IMR-90 (cell line): ENCODE data around the gene NEMP1. TPM values are rescaled to one million over a fixed set of nuclear protein-coding genes. Genes with fewer than 3 reads are reported as not detected.

Source experiments
- ATAC-seq: fragments of 200-7000 bp; cut with Tn5 transposase; 2 replicates; pipeline ENCODE4 v1.9.1; 2020; ENCODE audit warnings: low read depth, mild to moderate bottlenecking, moderate library complexity
- BruUV-seq: library from RNA; stranded (reverse); fragments of 400-500 nt; replicated peaks from 2 replicates; lab custom pipeline; 2021; lab: Mats Ljungman, UMichigan
- CTCF ChIA-PET: fragments of 300-600 bp; formaldehyde crosslinking; extraction: SDS; loops from one replicate; lab custom pipeline; 2021; ENCODE audit warnings: antibody characterized with exemption; lab: Yijun Ruan, JAX
- POLR2A ChIA-PET: fragments of 300-600 bp; sonication (Branson Sonifier 250); formaldehyde crosslinking; loops from one replicate; lab custom pipeline; 2022; ENCODE audit warnings: antibody characterized with exemption; ENCODE audit not compliant: unreplicated experiment; lab: Charles Lee
- DNase-seq: peaks from one replicate; pipeline ENCODE4 v3.0.0; 2013
- H2AFZ ChIP-seq: replicated peaks from 2 replicates; pipeline ENCODE3; 2013; ENCODE audit warnings: low read length, mild to moderate bottlenecking; ENCODE audit not compliant: poor library complexity
- H2AK5ac ChIP-seq: 2 replicates; pipeline ENCODE4 v1.6.1; 2013; ENCODE audit warnings: low read depth, low read length, inconsistent platforms
- H2AK9ac ChIP-seq: replicated peaks from 2 replicates; pipeline ENCODE3; 2013; ENCODE audit warnings: mild to moderate bottlenecking, low read depth, low read length, moderate library complexity; ENCODE audit not compliant: poor library complexity
- H2BK120ac ChIP-seq: 2 replicates; pipeline ENCODE4 v1.6.1; 2013; ENCODE audit warnings: low read depth, low read length, inconsistent platforms
- H2BK15ac ChIP-seq: 3 replicates; pipeline ENCODE4 v1.6.1; 2013; ENCODE audit warnings: low read depth, low read length, inconsistent platforms
- H2BK20ac ChIP-seq: 2 replicates; pipeline ENCODE4 v1.6.1; 2013; ENCODE audit warnings: low read depth, mild to moderate bottlenecking, inconsistent platforms, low read length, moderate library complexity
- H2BK5ac ChIP-seq: 2 replicates; pipeline ENCODE4 v1.6.1; 2013; ENCODE audit warnings: mild to moderate bottlenecking, low read depth, low read length, inconsistent platforms; ENCODE audit not compliant: poor library complexity, severe bottlenecking
- H3K14ac ChIP-seq: replicated peaks from 2 replicates; pipeline ENCODE4 v1.6.1; 2013; ENCODE audit warnings: low read depth, low read length, inconsistent platforms
- H3K18ac ChIP-seq: 2 replicates; pipeline ENCODE4 v1.6.1; 2013; ENCODE audit warnings: low read depth, low read length, control low read depth
- H3K23ac ChIP-seq: 2 replicates; pipeline ENCODE4 v1.6.1; 2013; ENCODE audit warnings: low read depth, low read length, inconsistent platforms
- H3K27ac ChIP-seq: 2 replicates; pipeline ENCODE4 v1.5.1; 2013; ENCODE audit warnings: mild to moderate bottlenecking, control low read depth, low read length; ENCODE audit not compliant: insufficient read depth
- H3K27me3 ChIP-seq: 2 replicates; pipeline ENCODE4 v1.6.1; 2013; ENCODE audit warnings: low read length; ENCODE audit not compliant: control insufficient read depth, insufficient read depth
- H3K36me3 ChIP-seq: 2 replicates; pipeline ENCODE4 v1.6.1; 2013; ENCODE audit warnings: low read length, mixed read lengths; ENCODE audit not compliant: control insufficient read depth, insufficient read depth
- H3K4ac ChIP-seq: 2 replicates; pipeline ENCODE4 v1.6.1; 2013; ENCODE audit warnings: low read depth, low read length, inconsistent platforms
- H3K4me1 ChIP-seq: 2 replicates; pipeline ENCODE4 v1.6.1; 2013; ENCODE audit warnings: low read length, mixed read lengths; ENCODE audit not compliant: control insufficient read depth, insufficient read depth
- H3K4me2 ChIP-seq: 2 replicates; pipeline ENCODE4 v1.6.1; 2013; ENCODE audit warnings: low read depth, mild to moderate bottlenecking, control low read depth, low read length, moderate library complexity
- H3K4me3 ChIP-seq: 2 replicates; pipeline ENCODE4 v1.5.1; 2013; ENCODE audit warnings: low read depth, mild to moderate bottlenecking, control low read depth, low read length, moderate library complexity; ENCODE audit not compliant: insufficient read depth
- H3K56ac ChIP-seq: 2 replicates; pipeline ENCODE4 v1.6.1; 2013; ENCODE audit warnings: low read length, inconsistent platforms; ENCODE audit not compliant: insufficient read depth; ENCODE audit errors: extremely low read depth
- H3K79me1 ChIP-seq, 2 experiments: 2 replicates each; pipeline ENCODE4 v1.6.1; 2013; ENCODE audit warnings: low read length in 2 of 2, inconsistent platforms in 1 of 2, low read depth in 1 of 2
- H3K9ac ChIP-seq: 2 replicates; pipeline ENCODE4 v1.6.1; 2013; ENCODE audit warnings: low read depth, low read length, control low read depth
- H3K9me1 ChIP-seq: 2 replicates; pipeline ENCODE4 v1.6.1; 2013; ENCODE audit warnings: low read length, inconsistent platforms; ENCODE audit not compliant: insufficient read depth
- H3K9me3 ChIP-seq: 2 replicates; pipeline ENCODE4 v1.6.1; 2013; ENCODE audit warnings: low read length; ENCODE audit not compliant: control insufficient read depth, insufficient read depth
- H4K20me1 ChIP-seq: 2 replicates; pipeline ENCODE4 v1.6.1; 2013; ENCODE audit warnings: low read length, inconsistent platforms; ENCODE audit not compliant: insufficient read depth
- H4K5ac ChIP-seq: 2 replicates; pipeline ENCODE4 v1.6.1; 2013; ENCODE audit warnings: mild to moderate bottlenecking, low read depth, low read length, control low read depth
- H4K8ac ChIP-seq, 2 experiments: 2 replicates each; pipeline ENCODE4 v1.6.1; 2013; ENCODE audit warnings: low read depth in 2 of 2, low read length in 2 of 2, control low read depth in 1 of 2, inconsistent platforms in 1 of 2
- H4K91ac ChIP-seq: 2 replicates; pipeline ENCODE4 v1.6.1; 2013; ENCODE audit warnings: low read depth, low read length, inconsistent platforms; ENCODE audit not compliant: insufficient read depth
- BHLHE40 ChIP-seq: fragments of 150-350 bp; IDR thresholded peaks from 2 replicates; pipeline ENCODE4 v1.6.1; 2016; ENCODE audit warnings: mild to moderate bottlenecking, low read depth, low read length
- CEBPB ChIP-seq: IDR thresholded peaks from 2 replicates; pipeline ENCODE4 v1.6.1; 2012; ENCODE audit warnings: low read depth, low read length, improper control_type of control experiment
- CHD1 ChIP-seq: IDR thresholded peaks from 2 replicates; pipeline ENCODE4 v1.6.1; 2012; ENCODE audit warnings: low read depth, low read length, improper control_type of control experiment
- CTCF ChIP-seq: conservative IDR thresholded peaks from 2 replicates; pipeline ENCODE4 v1.5.1; 2012; ENCODE audit warnings: mild to moderate bottlenecking, low read depth, low read length, improper control_type of control experiment
- ELK1 ChIP-seq: fragments of 150-350 bp; IDR thresholded peaks from 2 replicates; pipeline ENCODE4 v1.6.1; 2016; ENCODE audit warnings: low read depth, mild to moderate bottlenecking, low read length, moderate library complexity, borderline replicate concordance
- FOS ChIP-seq: fragments of 150-350 bp; IDR thresholded peaks from 2 replicates; pipeline ENCODE4 v1.6.1; 2016; ENCODE audit warnings: low read depth, low read length
- MAFK ChIP-seq: IDR thresholded peaks from 2 replicates; pipeline ENCODE4 v1.6.1; 2012; ENCODE audit warnings: low read depth, low read length, improper control_type of control experiment
- MAZ ChIP-seq: IDR thresholded peaks from 2 replicates; pipeline ENCODE4 v1.6.1; 2012; ENCODE audit warnings: low read depth, mild to moderate bottlenecking, low read length, improper control_type of control experiment, moderate library complexity, borderline replicate concordance
- MXI1 ChIP-seq: IDR thresholded peaks from 2 replicates; pipeline ENCODE4 v1.6.1; 2012; ENCODE audit warnings: low read depth, mild to moderate bottlenecking, low read length, moderate library complexity, borderline replicate concordance
- NFE2L2 ChIP-seq: fragments of 150-350 bp; IDR thresholded peaks from 2 replicates; pipeline ENCODE4 v1.6.1; 2016; ENCODE audit warnings: low read depth, mild to moderate bottlenecking, low read length
- POLR2A ChIP-seq: IDR thresholded peaks from 2 replicates; pipeline ENCODE4 v1.6.1; 2012; ENCODE audit warnings: mild to moderate bottlenecking, low read depth, low read length
- RAD21 ChIP-seq: IDR thresholded peaks from 2 replicates; pipeline ENCODE4 v1.6.1; 2012; ENCODE audit warnings: low read length, improper control_type of control experiment
- RCOR1 ChIP-seq: IDR thresholded peaks from 2 replicates; pipeline ENCODE4 v1.6.1; 2012; ENCODE audit warnings: mild to moderate bottlenecking, low read length, improper control_type of control experiment; ENCODE audit not compliant: insufficient replicate concordance
- RFX5 ChIP-seq: IDR thresholded peaks from 2 replicates; pipeline ENCODE4 v1.8.0; 2012; ENCODE audit warnings: low read depth, mild to moderate bottlenecking, low read length, moderate library complexity
- SMC3 ChIP-seq: fragments of 150-350 bp; IDR thresholded peaks from 2 replicates; pipeline ENCODE4 v1.6.1; 2016; ENCODE audit warnings: low read depth, mild to moderate bottlenecking, antibody characterized with exemption, low read length, moderate library complexity
- WGBS, 2 experiments: methylation state at CpG; one replicate each; pipeline versions ENCODE4 v1.1.5 to v1.1.7; 2013; ENCODE audit warnings: missing lambda C conversion rate in 2 of 2; ENCODE audit not compliant: insufficient read length in 1 of 2; ENCODE audit errors: extremely low coverage in 2 of 2; 5-methylcytosine and 5-hydroxymethylcytosine counted together
- dilution Hi-C: fragments of 300-500 bp; cut with HindIII; formaldehyde crosslinking; loops from one replicate; pipeline ENCODE4 v1.14.3; 2018; ENCODE audit warnings: low sequenced_read_pairs; ENCODE audit not compliant: unreplicated experiment
- in situ Hi-C: fragments of 300-500 bp; cut with MboI; formaldehyde crosslinking; loops from 3 replicates; pipeline ENCODE4 v1.14.3; 2019; ENCODE audit warnings: low sequenced_read_pairs, inconsistent platforms, mixed read lengths
- intact Hi-C: fragments of 100-400 bp; cut with micrococcal nuclease; formaldehyde crosslinking; loops from 2 replicates; pipeline ENCODE4 v1.10.0; 2022
- polyA plus RNA-seq, 3 experiments: library from polyadenylated mRNA; depleted of rRNA; stranded (reverse); fragments of >200 nt; gene quantifications; 2 replicates each; pipeline ENCODE4 v1.2.3, GENCODE V29; 2012; ENCODE audit warnings: low replicate concordance in 1 of 3
- total RNA-seq: library from RNA; depleted of rRNA; stranded (reverse); fragments of >200 nt; gene quantifications from 2 replicates; pipeline ENCODE4 v1.2.3, GENCODE V29; 2012
- TF ChIP-seq, protein P1 (sequence below): fragments of 150-350 bp; IDR thresholded peaks from 2 replicates; pipeline ENCODE4 v1.6.1; 2017; ENCODE audit warnings: mild to moderate bottlenecking, antibody characterized with exemption, low read length, low read depth

The NEMP1 gene
- total and polyA plus RNA-seq, 2 of the 4 experiments (the other 2 are of a cell fraction) = 8.9 to 10.9 TPM

- Histone ChIP-seq H3K4ac (no peak overlapping the region), H3K36me3 (peaks cover 4% of the 10 kb centered on the region; the same call in 1 of the 2 replicates), H2BK20ac (no peak overlapping the region), H3K4me3 (no peak overlapping the region), H3K18ac (no peak overlapping the region), H3K4me1 (peaks cover 4% of the 10 kb centered on the region), H3K27ac (no peak overlapping the region), H3K9me3 (no peaks in the 10 kb centered on the region; the same call in 1 of the 2 replicates), H2BK5ac (no peak overlapping the region), H4K5ac (no peak overlapping the region), H3K9me1 (peaks cover under 1% of the 10 kb centered on the region; the same call in 1 of the 2 replicates), H2AK5ac (peak overlapping the region; percentile 29; the same call in 1 of the 2 replicates), H4K8ac (no peak overlapping the region; a peak in 1 of 4 replicates), H4K91ac (no peak overlapping the region), H3K79me1 (peaks cover under 1 to 23% of the 10 kb centered on the region in 2 experiments; a peak in 3 of 4 replicates), H4K20me1 (peaks cover 20% of the 10 kb centered on the region; the same call in 1 of the 2 replicates), H2AK9ac (peak overlapping the region; percentile 75), H3K56ac (no peak overlapping the region), H3K23ac (0 out of 2 replicates have a peak overlapping the region, but pooled peaks have one; percentile 11), H3K9ac (no peak overlapping the region), H2BK15ac (no peak overlapping the region), H3K27me3 (no peaks in the 10 kb centered on the region), H2BK120ac (no peak overlapping the region), H3K4me2 (no peak overlapping the region; the same call in 1 of the 2 replicates), H3K14ac (no peak overlapping the region), H2AFZ (no peak overlapping the region)
- 61% methylated on average over 3 of the region's 7 CpGs; no CpG with 5 or more reads in 1 of the 2 experiments for WGBS, 2 experiments
- DNase-seq (no peak), ATAC-seq (no peak)
- CTCF ChIA-PET = interaction anchor here (0.7 kb wide), 2 partner anchors 31 to 50 kb away, joined by 3 to 4 read pairs; no protein-coding TSS in a partner anchor
- TF ChIP-seq CTCF = no peak
- no peak for TF ChIP-seq MXI1
- TF ChIP-seq CEBPB = no peak
- no peak for TF ChIP-seq RFX5
- TF ChIP-seq FOS = no peak
- no peak for TF ChIP-seq SMC3
- TF ChIP-seq, protein P1, sequence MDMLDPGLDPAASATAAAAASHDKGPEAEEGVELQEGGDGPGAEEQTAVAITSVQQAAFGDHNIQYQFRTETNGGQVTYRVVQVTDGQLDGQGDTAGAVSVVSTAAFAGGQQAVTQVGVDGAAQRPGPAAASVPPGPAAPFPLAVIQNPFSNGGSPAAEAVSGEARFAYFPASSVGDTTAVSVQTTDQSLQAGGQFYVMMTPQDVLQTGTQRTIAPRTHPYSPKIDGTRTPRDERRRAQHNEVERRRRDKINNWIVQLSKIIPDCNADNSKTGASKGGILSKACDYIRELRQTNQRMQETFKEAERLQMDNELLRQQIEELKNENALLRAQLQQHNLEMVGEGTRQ = no peak
- no peak for TF ChIP-seq CHD1
- no peak for TF ChIP-seq MAFK
- TF ChIP-seq RAD21 = no peak
- TF ChIP-seq POLR2A = no peak
- no peak for TF ChIP-seq BHLHE40
- TF ChIP-seq RCOR1 = no peak
- no peak for TF ChIP-seq MAZ
- no peak for TF ChIP-seq ELK1
- TF ChIP-seq NFE2L2 = no peak
- POLR2A ChIA-PET = no interaction called here
- intact Hi-C loops = no loop called here
- in situ Hi-C loops = no loop called here
- no TSS peak for BruUV-seq
- dilution Hi-C loops = no loop called here
Measured at GRCh38 chr12:57126561-57126960, 48.0 kb upstream of the NEMP1 start.
